Hematopoietic multipotent progenitor cell treated with erythropoietin and hydrocortisone succinate and interleukin-3 and kit ligand, for 15 days (in vitro differentiated cells): Measurements from ENCODE around the gene FAM50A.
A peak's percentile ranks its signal among the peaks of the same experiment; 100 is the strongest.
"Not testable (repeated sequence)": the region's sequence is repeated elsewhere in the genome, so short reads cannot be mapped to it uniquely, and the experiment has no call there.

Experiments
- DNase-seq: peaks from one replicate; pipeline ENCODE4 v3.0.0-alpha.2; 2015; ENCODE audit warnings: low spot score

Gene FAM50A, protein sequence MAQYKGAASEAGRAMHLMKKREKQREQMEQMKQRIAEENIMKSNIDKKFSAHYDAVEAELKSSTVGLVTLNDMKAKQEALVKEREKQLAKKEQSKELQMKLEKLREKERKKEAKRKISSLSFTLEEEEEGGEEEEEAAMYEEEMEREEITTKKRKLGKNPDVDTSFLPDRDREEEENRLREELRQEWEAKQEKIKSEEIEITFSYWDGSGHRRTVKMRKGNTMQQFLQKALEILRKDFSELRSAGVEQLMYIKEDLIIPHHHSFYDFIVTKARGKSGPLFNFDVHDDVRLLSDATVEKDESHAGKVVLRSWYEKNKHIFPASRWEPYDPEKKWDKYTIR

DNA sequence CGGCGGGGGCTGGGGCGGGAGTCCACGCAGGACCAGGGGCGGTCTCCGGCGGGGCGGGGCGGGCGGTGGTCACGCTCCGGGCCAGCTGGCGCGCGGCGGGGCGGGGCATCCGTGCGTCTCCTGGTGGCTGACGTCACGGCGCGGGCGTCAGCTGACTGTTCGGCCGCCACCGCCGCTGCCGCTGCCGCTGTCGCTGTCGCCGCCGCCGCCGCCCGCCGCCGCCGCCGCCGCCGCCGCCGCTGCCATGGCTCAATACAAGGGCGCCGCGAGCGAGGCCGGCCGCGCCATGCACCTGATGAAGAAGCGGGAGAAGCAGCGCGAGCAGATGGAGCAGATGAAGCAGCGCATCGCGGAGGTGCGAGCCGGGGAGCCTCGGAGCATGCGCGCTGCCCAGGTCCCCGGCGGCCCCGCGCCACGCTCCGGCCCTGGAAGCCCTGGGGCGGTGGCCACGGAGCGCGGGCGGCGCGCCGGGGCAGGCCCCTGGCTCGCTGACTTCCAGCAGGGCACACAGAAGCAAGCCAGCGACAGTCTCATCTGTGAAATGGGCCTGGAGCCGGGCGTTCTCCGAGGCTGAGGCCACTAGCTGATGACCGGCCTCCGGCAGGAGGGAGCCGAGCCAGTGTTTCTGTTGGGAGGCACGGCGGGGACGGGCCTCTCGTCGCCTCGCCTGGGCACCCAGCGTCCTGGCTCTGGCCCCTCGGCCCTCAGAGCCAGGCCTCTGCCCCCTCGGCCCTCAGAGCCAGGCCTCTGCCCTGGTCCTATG, at the start of gene FAM50A:
Gene FAM50A (plus strand): TSS at position 150 of the 763 bp plus-strand sequence. CDS start 95 bp downstream, at position 245.
- peak; percentile 80 for DNase-seq

DNA sequence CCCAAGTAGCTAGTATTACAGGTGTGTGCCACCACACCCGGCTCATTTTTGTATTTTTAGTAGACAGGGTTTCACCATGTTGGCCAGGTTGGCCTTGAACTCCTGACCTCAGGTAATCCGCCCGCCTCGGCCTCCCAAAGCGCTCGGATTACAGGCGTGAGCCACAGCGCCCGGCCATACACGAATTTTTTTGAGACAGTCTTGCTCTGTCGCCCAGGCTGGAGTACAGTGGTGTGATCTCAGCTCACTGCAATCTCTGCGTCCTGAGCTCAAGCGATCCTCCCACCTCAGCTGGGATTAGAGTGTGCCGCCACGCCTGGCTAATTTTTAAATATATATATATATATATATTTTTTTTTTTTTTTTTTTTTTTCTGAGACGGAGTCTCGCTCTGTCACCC, 47.6 kb upstream of the FAM50A start:
- DNase-seq: not testable (repeated sequence)

DNA sequence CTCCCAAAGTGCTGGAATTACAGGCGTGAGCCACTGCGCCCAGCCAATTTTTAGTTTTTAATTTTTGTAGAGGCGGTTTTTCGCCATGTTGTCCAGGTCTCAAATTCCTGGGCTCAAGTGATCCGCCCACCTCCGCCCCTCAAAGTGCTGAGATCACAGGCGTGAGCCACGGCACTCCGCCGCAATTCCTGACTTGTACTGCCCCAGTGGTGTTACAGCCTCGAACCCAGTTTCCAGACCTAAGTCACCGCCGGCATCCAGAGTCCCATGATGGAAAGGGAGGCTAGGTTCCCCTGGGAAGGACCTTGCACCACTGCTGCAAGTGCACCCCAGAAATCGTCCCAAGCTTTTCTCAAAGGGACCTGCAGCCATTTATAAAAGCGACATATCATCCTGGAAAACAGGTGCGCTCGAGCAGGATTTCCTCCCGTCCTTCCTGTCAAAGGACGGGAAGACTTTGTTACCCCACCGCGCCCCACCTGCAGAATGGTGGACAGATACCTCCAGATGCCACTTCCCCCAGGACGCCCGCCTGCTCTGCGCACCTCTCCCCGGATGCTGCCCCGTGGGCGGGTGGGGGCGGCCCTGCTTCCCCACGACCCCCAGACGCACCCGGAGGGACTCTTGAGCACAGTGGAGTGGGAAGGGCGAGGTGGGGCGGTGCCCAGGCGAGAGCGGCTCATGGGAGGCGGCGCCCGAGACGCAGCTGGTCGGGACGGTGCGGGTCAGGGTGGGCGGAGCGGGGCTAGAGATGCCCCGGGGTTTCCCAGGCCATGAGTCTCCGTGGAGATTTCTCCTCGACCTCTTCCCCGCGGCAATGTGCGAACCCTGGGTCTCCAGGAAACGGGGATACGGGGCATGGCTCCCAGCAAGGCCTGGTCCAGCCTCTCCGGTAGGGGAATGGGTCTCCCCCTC, 46.7 kb upstream of the FAM50A start:
- peak; percentile 48 for DNase-seq

DNA sequence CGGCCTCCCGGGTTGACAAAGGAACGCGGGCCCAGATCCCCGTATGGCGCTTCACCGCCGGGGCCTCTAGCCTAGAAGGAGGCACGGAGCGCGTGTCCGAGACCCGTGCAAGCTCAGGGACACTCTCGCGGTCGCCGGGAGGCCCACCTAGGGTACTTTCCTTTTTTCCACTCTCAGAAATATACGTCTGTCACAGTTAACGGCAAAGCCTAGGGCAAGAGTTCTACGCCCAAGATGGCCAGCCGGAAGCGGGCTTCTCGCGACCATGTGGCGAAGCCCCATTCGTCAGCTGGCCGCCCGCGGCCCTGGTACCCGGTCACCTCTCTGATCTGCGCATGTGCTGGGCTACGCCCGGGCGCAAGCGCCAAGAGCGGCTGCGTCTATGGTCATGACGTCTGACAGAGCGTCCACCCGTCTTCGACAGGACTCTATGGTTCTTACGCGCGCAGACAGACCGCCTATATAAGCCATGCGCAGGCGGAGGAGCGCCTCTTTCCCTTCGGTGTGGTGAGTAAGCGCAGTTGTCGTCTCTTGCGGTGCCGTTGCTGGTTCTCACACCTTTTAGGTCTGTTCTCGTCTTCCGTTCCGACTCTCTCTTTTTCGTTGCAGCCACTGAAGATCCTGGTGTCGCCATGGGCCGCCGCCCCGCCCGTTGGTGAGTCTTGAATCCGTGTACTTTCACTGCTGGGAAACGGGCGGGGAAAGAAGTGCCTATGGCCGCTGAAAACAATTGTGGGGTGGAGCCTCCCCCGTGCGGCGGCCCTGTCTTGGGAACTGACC, 45.9 kb upstream of the FAM50A start, which contains the start of gene RPL10:
Gene RPL10 (plus strand): TSS at position 490 of the 780 bp plus-strand sequence. CDS start 143 bp downstream, at position 633.
- peak; percentile 90 for DNase-seq

DNA sequence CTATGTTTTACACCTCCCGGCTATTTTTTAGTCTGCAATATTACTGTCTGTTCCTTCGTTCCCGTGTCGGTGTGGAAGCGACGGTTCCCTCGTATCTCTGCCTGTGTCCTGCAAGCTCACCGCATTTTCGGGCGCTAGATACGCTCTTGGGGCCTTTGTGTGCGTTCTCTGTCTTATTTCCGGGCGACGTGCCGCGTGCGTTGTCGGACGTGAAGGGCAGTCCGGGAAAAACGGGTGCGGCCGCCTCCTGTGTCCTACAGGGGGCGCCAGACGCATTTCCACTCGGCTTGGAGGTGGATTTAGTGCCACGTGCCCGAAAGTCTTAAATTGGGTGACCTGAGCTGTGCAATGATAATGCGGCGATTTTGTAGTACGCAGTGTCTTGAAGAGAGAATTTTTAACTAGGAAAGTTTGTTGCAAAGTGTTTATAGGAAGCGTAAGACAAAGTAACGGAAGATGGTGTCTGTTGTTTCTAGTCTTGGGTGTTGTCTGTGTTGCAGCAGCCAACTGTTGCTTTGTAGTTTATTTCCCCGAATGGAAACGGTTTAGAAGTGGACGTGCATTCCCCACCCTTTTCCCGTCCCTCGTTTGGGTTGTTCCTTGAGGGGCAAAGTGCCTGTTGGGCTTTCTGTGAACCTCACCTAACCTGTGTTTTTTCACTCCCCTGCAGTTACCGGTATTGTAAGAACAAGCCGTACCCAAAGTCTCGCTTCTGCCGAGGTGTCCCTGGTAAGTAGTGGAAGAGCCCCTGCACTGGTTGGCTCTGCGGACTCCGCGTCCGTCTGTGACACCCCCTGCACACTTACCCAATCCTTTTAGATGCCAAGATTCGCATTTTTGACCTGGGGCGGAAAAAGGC, 45.0 kb upstream of the FAM50A start:
- DNase-seq: peak; percentile 86

DNA sequence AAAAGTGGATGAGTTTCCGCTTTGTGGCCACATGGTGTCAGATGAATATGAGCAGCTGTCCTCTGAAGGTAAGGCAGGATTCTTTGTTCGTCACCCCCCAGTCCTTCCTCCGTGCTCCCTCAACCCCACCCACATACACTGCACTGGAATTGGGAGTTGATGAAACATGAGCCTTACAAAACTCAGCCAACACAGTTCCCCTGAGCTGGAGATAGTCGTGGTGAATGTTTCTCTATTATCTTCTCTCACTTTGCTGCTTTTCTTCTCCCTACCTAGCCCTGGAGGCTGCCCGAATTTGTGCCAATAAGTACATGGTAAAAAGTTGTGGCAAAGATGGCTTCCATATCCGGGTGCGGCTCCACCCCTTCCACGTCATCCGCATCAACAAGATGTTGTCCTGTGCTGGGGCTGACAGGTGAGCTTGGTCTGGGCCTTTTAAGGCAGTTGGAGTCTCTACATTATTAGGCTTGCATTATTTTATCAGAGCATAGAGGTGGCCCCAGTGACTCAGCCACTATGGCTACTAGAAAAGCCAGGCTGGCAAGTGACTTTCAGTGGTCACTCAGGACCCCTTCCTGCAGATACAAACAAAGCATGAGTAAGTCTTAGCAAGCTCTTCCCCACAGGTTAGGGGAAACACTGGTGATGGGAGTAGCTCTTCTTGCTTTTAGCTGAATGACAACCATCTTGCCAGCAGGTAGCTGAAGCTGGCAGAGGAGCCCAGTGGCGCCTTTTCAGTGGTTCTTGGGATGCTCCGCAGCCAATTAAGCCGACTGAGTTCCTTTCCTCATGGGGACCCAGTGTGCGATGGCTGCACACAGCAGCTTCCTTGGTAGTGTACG, 44.2 kb upstream of the FAM50A start:
- DNase-seq: no peak

DNA sequence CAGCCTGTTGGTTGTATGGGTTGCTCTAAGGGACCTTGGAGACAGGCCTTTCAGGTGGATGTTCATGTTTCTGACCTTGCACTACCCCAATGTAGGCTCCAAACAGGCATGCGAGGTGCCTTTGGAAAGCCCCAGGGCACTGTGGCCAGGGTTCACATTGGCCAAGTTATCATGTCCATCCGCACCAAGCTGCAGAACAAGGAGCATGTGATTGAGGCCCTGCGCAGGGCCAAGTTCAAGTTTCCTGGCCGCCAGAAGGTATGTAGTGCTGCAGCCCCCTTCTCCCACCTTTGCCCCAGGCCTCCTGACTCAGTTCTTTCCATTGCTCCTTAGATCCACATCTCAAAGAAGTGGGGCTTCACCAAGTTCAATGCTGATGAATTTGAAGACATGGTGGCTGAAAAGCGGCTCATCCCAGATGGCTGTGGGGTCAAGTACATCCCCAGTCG, 43.5 kb upstream of the FAM50A start:
- DNase-seq: not testable (repeated sequence)

DNA sequence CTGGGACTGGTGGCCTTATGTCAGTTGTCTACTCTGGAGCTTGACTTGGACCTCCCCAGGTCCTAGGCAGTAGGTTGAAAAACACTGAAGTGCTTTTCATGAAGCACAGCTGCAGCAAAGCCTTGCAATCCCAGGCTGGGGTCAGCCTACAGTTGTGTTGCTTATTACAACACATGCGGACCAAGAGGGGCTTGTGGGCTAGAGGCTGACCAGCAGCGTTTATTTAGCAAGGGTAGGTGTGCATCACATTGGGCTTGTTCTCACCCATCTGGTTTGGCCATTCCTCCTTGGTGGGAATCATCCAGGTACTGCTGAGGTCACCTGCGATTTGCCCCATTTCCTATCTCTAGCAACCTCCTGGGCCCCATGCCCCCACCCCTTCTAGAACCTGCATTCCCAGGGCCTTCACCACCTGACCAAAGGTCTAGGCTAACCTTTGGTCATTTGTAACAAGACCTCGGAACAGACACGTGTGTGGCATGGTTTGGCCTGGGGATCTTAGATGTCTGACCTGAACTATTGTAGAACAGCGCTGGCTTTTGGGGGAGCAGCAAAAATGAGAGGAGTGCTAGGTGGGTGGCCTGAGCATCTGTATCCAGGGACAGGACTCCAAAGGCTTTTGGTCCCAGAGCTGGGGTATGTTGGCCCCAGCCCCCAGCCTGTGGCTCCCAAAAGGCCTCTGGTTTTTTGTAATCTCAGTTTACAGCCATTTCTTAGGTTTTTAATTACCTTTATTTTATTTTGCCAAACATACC, 42.7 kb upstream of the FAM50A start:
- DNase-seq: no peak

DNA sequence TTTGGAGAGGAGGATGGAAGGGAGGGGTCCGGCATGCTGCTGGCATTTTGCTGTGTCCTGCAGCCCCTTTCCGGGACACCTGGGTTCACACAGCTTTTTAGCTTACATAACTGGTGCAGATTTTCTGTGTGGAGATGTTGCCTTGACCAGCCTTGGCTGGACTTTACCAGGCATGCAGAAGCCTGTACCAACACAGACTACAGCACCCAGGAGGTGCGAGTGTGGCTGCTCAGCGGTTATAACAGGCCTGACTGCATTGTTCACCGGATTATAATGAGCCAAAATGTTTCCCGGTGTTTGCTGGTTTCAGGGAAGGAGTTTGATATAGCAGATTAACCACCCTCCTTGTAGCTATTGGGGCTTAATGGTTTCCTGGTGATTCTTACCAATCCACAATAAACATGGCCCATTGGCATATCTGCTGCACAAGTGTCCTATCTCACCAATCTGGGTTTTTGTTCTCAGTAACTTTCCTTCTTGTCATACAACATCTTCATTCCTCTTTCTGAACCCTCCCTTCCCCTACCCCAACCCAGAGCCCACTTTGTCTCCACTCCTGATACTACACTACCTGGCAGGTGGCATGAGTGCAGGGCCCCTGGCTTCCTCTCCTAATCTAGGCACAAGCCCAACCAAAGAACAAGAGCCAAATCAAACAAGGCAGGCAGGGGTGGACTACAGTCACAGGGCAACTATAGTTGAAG, 41.9 kb upstream of the FAM50A start:
- no peak for DNase-seq

DNA sequence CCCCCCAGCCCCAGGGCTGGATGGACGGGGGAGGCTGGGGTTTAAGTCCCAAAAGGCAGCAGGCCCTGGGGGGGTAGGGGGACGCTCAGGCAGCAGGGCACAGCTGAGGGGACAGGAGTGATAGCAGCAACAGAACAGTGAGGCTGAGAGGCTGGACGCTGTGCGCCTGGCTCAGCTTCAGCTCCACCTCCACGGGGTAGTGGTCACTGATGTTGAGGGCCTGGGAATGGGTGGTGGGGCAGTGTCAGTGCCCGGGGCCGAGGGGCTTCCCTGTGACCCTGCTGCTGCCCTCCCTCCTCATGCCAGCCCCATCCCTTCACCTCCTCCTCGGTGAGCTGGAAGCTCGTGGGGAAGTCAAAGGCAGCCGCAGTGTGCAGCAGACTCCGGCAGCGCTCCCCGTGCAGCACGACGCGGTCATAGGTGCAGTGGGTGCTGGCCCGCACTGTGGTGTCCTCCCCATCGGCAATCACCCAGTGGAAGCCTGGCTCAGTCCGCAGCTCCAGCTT, 41.3 kb upstream of the FAM50A start:
- no peak for DNase-seq

DNA sequence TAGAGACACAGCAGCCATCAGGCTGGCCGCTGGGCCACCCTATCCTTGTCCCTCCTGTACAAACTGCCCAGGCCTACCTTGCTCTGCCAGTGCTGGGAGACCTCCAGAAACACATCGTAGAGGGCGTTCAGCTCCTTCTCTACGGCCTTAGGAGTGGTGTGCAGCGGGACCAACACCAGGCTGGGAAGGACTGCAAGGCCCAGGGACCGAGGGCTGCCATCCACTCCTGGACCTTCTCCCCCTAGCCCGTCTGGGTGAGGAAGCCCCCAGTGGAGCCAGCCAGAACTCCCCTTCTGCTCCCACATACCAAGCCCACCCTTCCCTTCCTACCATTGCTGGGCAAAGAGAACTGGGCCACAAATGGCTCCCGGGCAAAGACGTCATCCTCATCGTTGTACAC, 40.7 kb upstream of the FAM50A start:
- no peak for DNase-seq

DNA sequence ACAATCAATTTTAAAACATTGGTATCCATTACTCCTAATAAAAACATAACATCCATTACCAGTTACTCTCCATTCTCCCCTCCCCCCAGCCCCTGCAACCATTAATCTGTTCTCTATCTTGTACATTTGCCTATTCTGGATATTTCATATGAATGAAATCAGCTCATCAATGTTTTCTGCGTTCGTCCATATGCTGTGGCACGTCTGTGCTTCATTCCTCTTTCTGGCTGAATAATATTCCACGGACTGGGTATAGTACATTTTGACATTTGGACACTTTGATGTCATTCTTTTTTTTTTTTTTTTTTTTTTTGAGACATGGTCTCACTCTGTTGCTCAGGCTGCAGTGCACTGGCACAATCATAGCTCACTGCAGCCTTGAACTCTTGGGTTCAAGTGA, 40.1 kb upstream of the FAM50A start:
- no peak for DNase-seq

DNA sequence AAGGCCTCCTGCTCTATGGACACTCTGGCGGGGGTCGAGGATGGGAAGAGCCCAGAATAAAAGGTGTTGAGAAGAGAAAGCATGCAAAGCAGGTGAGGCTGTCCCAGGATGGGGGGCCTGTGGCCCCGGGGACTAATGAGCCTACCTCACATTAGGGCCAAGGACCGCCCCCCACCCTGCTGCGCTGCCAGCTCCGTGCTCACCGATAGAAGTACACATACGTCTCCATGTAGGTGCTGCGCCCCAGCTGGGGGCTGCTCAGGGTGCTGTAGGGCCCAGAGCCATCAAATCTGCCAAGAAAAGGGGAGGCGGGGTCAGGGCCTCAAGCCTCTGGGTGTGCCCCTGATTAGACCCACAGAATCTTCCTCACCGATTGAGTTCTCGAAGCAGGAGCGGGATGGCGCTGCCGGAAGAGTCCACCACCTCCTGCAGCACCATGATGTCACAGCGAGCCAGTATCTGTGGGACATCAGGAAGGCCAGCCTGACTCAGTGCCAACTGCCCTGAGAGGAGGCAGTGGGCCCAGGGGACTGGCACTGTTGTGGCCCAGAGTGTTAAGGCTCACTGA, 39.2 kb upstream of the FAM50A start:
- DNase-seq: no peak

DNA sequence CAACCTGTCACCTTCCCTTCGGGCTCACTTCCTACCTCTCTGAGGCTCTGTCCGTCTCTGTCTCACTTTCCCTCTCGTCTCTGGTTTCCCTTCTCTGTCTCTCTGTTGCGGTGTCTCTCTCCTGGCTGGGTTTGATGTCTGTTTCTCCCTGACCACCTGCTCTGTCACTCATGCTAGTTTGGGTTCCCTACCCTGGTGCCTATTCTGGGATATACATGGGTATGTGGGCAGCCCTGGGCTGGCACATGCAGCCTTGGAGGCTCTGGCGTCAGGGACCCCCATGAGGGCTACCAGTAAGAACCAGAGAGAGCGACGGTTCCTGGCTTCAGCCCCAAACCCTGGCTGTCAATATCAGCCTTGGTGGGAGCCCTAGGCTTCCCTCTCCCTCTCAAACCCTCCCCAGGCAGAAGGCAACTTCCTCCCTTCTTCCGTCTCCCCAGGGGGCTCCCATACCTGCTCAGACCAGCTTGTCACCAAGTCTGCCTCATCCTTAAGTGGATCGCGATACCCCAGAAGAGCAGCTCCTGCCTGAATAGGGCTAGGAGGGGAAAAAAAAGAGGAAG, 35.2 kb upstream of the FAM50A start:
- DNase-seq: no peak

DNA sequence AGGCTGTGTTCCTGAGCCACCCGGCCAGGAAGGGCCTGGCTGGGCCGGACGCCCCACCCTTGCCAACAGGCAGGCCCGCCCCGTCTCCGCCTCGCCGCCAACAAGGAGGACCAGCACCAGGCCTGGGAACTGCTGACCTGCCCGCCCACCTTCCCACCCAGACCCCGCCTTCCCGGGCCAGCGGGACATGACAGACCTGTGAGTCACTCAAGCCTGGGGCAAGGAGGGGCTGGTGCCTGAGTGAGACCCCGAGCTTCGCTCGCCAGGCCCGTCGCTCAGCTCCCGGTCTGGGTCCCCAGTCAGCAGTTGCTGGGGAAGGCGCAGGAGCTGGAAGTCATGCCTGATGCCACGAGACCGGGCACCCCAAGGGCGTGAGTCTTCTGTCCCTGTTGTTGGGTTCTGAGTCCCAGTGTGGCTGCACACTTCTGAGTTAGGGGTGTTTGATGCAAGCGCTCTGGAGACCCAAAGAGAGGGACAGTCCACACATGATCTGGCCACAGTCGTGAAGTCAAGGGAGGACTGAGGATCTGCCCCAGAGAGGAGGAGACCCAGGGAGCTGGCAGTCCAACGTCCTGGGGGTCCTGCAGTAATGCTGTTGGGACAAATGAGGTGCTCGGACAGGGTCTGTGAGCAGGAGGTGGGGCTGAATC, 34.6 kb upstream of the FAM50A start, which contains the start of gene DNASE1L1:
Gene DNASE1L1 (minus strand): TSS at position 33 of the 650 bp plus-strand sequence. CDS start 3,686 bp downstream, outside the sequence.
- peak; percentile 68 for DNase-seq

DNA sequence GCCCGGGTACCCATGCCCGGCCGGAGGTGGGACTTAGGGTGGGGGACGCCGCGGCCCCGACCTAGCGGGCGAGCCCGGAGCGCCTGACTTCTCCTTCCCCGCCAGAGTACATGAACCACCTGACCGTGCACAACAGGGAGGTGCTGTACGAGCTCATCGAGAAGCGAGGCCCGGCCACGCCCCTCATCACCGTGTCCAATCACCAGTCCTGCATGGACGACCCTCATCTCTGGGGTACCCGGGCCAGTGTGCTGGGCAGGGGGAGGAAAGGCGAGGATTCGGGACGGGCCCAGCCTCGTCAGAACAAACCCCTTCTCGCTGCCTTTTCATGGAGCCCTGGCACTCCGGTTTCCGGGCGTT, 32.0 kb upstream of the FAM50A start:
- DNase-seq: no peak

DNA sequence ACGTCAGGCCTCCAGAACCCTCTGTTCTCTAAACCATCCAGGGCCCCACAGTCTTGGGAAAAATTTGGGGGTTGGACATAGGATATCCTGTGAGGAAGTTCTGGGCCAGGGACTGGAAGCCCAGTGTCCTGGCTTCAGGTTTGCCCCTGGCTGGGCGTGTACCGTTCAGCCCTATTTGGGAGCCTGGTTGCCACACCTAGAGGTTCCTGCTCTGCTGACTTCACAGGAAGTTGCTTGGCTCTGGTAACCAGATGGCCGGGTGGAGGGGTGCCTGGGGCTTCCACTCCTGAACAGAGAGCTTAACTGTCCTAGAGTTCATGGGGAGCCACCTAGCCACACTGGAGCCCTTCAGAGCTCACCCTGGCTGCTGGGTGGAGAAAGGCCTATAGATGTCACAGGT, 31.5 kb upstream of the FAM50A start:
- DNase-seq: no peak
